Keratinocyte (primary cell): ENCODE results near the gene MANEAL. TPM values are rescaled to one million over a fixed set of nuclear protein-coding genes. Genes with fewer than 3 reads are reported as not detected.
A peak's percentile ranks its signal among the peaks of the same experiment; 100 is the strongest.

Experiments used
- DNase-seq: peaks from one replicate; pipeline ENCODE4 v3.0.0-alpha.2; 2011; ENCODE audit warnings: low read depth, missing footprints, low spot score
- FAIRE-seq: peaks from 2 replicates; lab custom pipeline; 2011; peaks lifted over from hg19 to GRCh38; lab: Jason Lieb, UNC
- H2AFZ ChIP-seq: 2 replicates; pipeline ENCODE4 v1.6.0; 2012; ENCODE audit warnings: low read length, control low read depth, inconsistent platforms; ENCODE audit not compliant: control insufficient read depth
- H3K27ac ChIP-seq: 2 replicates; pipeline ENCODE4 v1.5.1; 2011; ENCODE audit warnings: low read length; ENCODE audit not compliant: control insufficient read depth, insufficient read depth
- H3K27me3 ChIP-seq: 3 replicates; pipeline ENCODE4 v1.6.0; 2011; ENCODE audit warnings: low read length; ENCODE audit not compliant: control insufficient read depth, insufficient read depth; ENCODE audit errors: extremely low read depth
- H3K36me3 ChIP-seq, 2 experiments: 2 replicates in 1 of 2; 3 replicates in 1 of 2; pipeline ENCODE4 v1.5.1; 2011; ENCODE audit warnings: low read length in 2 of 2, mild to moderate bottlenecking in 1 of 2; ENCODE audit not compliant: control insufficient read depth in 2 of 2, insufficient read depth in 2 of 2; ENCODE audit errors: extremely low read depth in 1 of 2
- H3K4me1 ChIP-seq: 3 replicates; pipeline ENCODE4 v1.5.1; 2011; ENCODE audit warnings: low read length; ENCODE audit not compliant: control insufficient read depth, insufficient read depth; ENCODE audit errors: extremely low read depth
- H3K4me2 ChIP-seq: 3 replicates; pipeline ENCODE4 v1.6.0; 2011; ENCODE audit warnings: low read depth, low read length; ENCODE audit not compliant: control insufficient read depth, insufficient read depth; ENCODE audit errors: extremely low read depth
- H3K4me3 ChIP-seq, 3 experiments: fragments of 200-600 bp in 1 of 3; sonication (generic) in 1 of 3; 2 replicates in 2 of 3; 3 replicates in 1 of 3; pipeline ENCODE4 v1.5.1; 2011 to 2016; ENCODE audit warnings: low read length in 3 of 3, mild to moderate bottlenecking in 3 of 3, control low read depth in 2 of 3, inconsistent platforms in 1 of 3, low read depth in 1 of 3, mixed read lengths in 1 of 3, mixed run types in 1 of 3, moderate library complexity in 1 of 3; ENCODE audit not compliant: control insufficient read depth in 2 of 3, insufficient read depth in 2 of 3; ENCODE audit errors: extremely low read depth in 1 of 3
- H3K79me2 ChIP-seq: 2 replicates; pipeline ENCODE4 v1.6.0; 2012; ENCODE audit warnings: low read length; ENCODE audit not compliant: control insufficient read depth, insufficient read depth
- H3K9ac ChIP-seq: 3 replicates; pipeline ENCODE4 v1.6.0; 2011; ENCODE audit warnings: low read length; ENCODE audit not compliant: control insufficient read depth, insufficient read depth; ENCODE audit errors: extremely low read depth
- H3K9me1 ChIP-seq: 3 replicates; pipeline ENCODE4 v1.6.0; 2011; ENCODE audit warnings: low read length; ENCODE audit not compliant: control insufficient read depth, insufficient read depth; ENCODE audit errors: extremely low read depth
- H3K9me3 ChIP-seq: 2 replicates; pipeline ENCODE4 v1.5.1; 2012; ENCODE audit warnings: low read depth, low read length; ENCODE audit not compliant: control insufficient read depth
- H4K20me1 ChIP-seq: 3 replicates; pipeline ENCODE4 v1.6.0; 2011; ENCODE audit warnings: low read length; ENCODE audit not compliant: control insufficient read depth, insufficient read depth; ENCODE audit errors: extremely low read depth
- CTCF ChIP-seq, 3 experiments: IDR thresholded peaks in 1 of 3; conservative IDR thresholded peaks in 1 of 3; optimal IDR thresholded peaks in 1 of 3; 2 replicates in 2 of 3; 3 replicates in 1 of 3; pipeline versions ENCODE3 to v1.5.1; 2011; ENCODE audit warnings: low read length in 3 of 3, mild to moderate bottlenecking in 3 of 3, moderate library complexity in 2 of 3, control low read depth in 1 of 3, inconsistent platforms in 1 of 3; ENCODE audit not compliant: insufficient read depth in 2 of 3; ENCODE audit errors: extremely low read depth in 1 of 3
- EZH2 ChIP-seq: IDR thresholded peaks from one replicate; pipeline ENCODE4 v1.6.1; 2012; ENCODE audit warnings: inconsistent platforms, mild to moderate bottlenecking, low read length, moderate library complexity
- dilution Hi-C: fragments of 300-500 bp; cut with MboI; formaldehyde crosslinking; loops from one replicate; pipeline ENCODE4 v1.7.0; 2020; ENCODE audit warnings: low sequenced_read_pairs; ENCODE audit not compliant: extremely low pct_ligation_motif_present
- polyA plus RNA-seq, 5 experiments: library from polyadenylated mRNA; depleted of rRNA in 3 of 5; stranded (reverse) in 3 of 5; stranded (forward) in 1 of 5; unstranded in 1 of 5; fragments of >200 nt; gene quantifications; 1 replicate in 1 of 5; 2 replicates in 3 of 5; 3 replicates in 1 of 5; pipeline versions ENCODE4 v1.2.1 to v1.2.3, GENCODE V29; 2011 to 2012; ENCODE audit warnings: missing spikeins in 2 of 5, low read depth in 1 of 5, low replicate concordance in 1 of 5

MANEAL gene
- polyA plus RNA-seq, 1 donor (not counting 4 experiments of a cell fraction or from before 2014, with no cell fraction given): 0.37 TPM

GRCh38 chr1:37807220-37807554 lies 13.5 kb downstream of the MANEAL start:
- DNase-seq: no peak
- peaks cover 42% of the 10 kb centered on the region for H3K79me2 ChIP-seq
- dilution Hi-C loops: no loop called here

DNA sequence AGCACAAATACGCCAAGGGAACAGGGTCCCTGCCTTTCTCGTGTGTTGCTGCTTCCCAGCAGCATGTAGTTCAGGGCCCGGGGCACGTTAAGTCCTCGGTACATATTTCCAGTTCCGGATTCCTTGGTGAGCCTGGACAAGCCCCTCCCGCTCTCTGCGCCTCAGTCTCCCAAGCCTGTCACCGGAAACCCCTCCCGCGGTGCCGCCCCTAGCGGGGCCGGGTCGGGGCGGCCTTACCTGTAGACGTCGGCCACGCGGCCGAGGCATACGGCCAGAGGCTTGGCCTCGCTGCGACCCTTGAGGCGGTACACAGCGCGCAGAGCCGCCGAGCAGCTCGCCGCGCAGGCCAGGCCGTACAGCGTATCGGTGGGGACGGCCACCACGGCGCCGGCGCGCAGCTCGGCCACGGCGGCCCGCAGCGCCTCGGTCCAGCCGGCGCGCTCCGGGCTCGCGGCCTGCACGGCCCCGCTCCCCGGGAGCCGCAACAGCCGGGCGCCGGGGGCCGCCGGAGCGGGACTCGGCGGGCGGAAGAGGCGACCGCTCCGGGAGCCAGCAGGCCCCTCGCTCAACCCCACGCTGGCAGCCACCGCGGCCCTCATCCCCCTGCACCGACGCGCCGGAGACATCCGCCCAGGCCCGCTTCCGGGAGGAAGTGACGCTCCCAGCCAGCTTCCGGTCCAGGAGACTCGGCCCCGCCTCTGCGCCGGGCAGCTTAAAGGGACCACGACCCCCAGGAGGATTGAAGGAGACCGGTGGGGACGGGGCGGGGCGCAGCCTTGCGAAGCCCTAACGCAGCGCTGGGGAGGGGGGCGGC lies 14.1 kb downstream of the MANEAL start, which contains the start of the genes C1orf122 and YRDC:
Gene C1orf122, plus strand, starts transcription at position 236 of the 814 bp plus-strand sequence. CDS start 615 bp downstream, outside the sequence.
Gene YRDC, minus strand, starts transcription at position 654 of the 814 bp plus-strand sequence. Its CDS starts 28 bp downstream, at position 626.
- Histone ChIP-seq H3K36me3 (peaks cover 36 to 39% of the 10 kb centered on the region in 2 experiments), H3K9me1 (peaks cover 3% of the 10 kb centered on the region), H3K4me2 (peak within 1 kb of the TSS; percentile 86), H3K4me1 (peaks cover 15% of the 10 kb centered on the region), H3K27ac (peak within 1 kb of the TSS; percentile 62), H4K20me1 (peaks cover 7% of the 10 kb centered on the region), H3K27me3 (no peaks in the 10 kb centered on the region), H3K79me2 (peaks cover 43% of the 10 kb centered on the region), H3K9ac (peak within 1 kb of the TSS; percentile 79), H3K9me3 (no peaks in the 10 kb centered on the region), H3K4me3 (peak within 1 kb of the TSS; percentile 63 to 97 (median 97)), H2AFZ (no peak within 1 kb of the TSS)
- FAIRE-seq (peak; percentile 32), DNase-seq (no peak)
- dilution Hi-C loops: no loop called here
- TF ChIP-seq CTCF (optimal IDR thresholded peaks at IDR 0.05 in 1 of 3, IDR thresholded peaks at IDR 0.05 in 1 of 3, conservative IDR thresholded peaks at IDR 0.05 in 1 of 3; ENCODE audit: extremely low read depth in 1 of 3, insufficient read depth in 2 of 3, low read length in 3 of 3): no peak
- no peak for TF ChIP-seq EZH2

More at GRCh38 chr1:37807220-37807554, 13.5 kb downstream of the MANEAL start:
- peaks cover 7% of the 10 kb centered on the region for H4K20me1 ChIP-seq
- peak overlapping the region; percentile 62 for H3K27ac ChIP-seq
- TF ChIP-seq CTCF (optimal IDR thresholded peaks at IDR 0.05 in 1 of 3, IDR thresholded peaks at IDR 0.05 in 1 of 3, conservative IDR thresholded peaks at IDR 0.05 in 1 of 3; ENCODE audit: extremely low read depth in 1 of 3, insufficient read depth in 2 of 3, low read length in 3 of 3) (no peak), EZH2 (no peak)
- H3K4me3 ChIP-seq: peak overlapping the region; percentile 63 to 97 (median 97)
- H2AFZ ChIP-seq: no peak overlapping the region
- peak overlapping the region; percentile 86 for H3K4me2 ChIP-seq
- no peak for FAIRE-seq
- H3K9me3 ChIP-seq: no peaks in the 10 kb centered on the region
- no peaks in the 10 kb centered on the region for H3K27me3 ChIP-seq
- H3K9ac ChIP-seq: peak overlapping the region; percentile 79
- no peaks in the 10 kb centered on the region for H3K9me1 ChIP-seq
- H3K36me3 ChIP-seq: peaks cover 40 to 43% of the 10 kb centered on the region in 2 experiments
- H3K4me1 ChIP-seq: peaks cover 15% of the 10 kb centered on the region
